WTC11 (cell line): Measurements from ENCODE around the gene FTMT. TPM values are rescaled to one million over a fixed set of nuclear protein-coding genes. Genes with fewer than 3 reads are reported as not detected.

Experiments
- ATAC-seq: fragments of 200-7000 bp; cut with Tn5 transposase; 2 replicates; pipeline ENCODE4 v1.10.0; 2021; ENCODE audit warnings: mild to moderate bottlenecking, moderate library complexity
- CTCF ChIA-PET: fragments of 300-600 bp; sonication (Branson Sonifier 250); formaldehyde crosslinking; loops from one replicate; lab custom pipeline; 2021; ENCODE audit warnings: antibody characterized with exemption; lab: Charles Lee
- POLR2A ChIA-PET: fragments of 350-600 bp; sonication (Branson Sonifier 250); formaldehyde crosslinking; loops from one replicate; lab custom pipeline; 2021; ENCODE audit warnings: antibody characterized with exemption; lab: Charles Lee
- DNase-seq: peaks from one replicate; pipeline ENCODE4 v3.0.0; 2021; ENCODE audit warnings: low spot score
- H3K27ac Mint-ChIP-seq: 2 replicates; pipeline ENCODE4 v1.8.0; 2021; ENCODE audit warnings: mixed read lengths
- H3K27me3 Mint-ChIP-seq: 2 replicates; pipeline ENCODE4 v1.8.0; 2021; ENCODE audit warnings: low read depth, mild to moderate bottlenecking, moderate library complexity, mixed read lengths
- H3K36me3 Mint-ChIP-seq: 2 replicates; pipeline ENCODE4 v1.8.0; 2021; ENCODE audit warnings: mixed read lengths
- H3K4me1 Mint-ChIP-seq: 2 replicates; pipeline ENCODE4 v1.8.0; 2022; ENCODE audit warnings: mixed read lengths
- H3K4me3 Mint-ChIP-seq: 2 replicates; pipeline ENCODE4 v1.8.0; 2021; ENCODE audit warnings: mild to moderate bottlenecking, moderate library complexity, mixed read lengths
- H3K9me3 Mint-ChIP-seq: 2 replicates; pipeline ENCODE4 v1.8.0; 2021; ENCODE audit warnings: mixed read lengths
- ARID4B ChIP-seq: sonication (generic); formaldehyde crosslinking; IDR thresholded peaks from 2 replicates; pipeline ENCODE4 v1.8.0; 2023; ENCODE audit warnings: missing genetic modification reagents, mild to moderate bottlenecking, borderline replicate concordance
- ATF6 ChIP-seq: sonication (generic); formaldehyde crosslinking; IDR thresholded peaks from 2 replicates; pipeline ENCODE4 v1.8.1; 2023; ENCODE audit warnings: mild to moderate bottlenecking, missing genetic modification reagents
- CTCF ChIP-seq: fragments of 200-600 bp; IDR thresholded peaks from 2 replicates; pipeline ENCODE4 v1.8.0; 2022; ENCODE audit warnings: antibody characterized with exemption
- ETV6 ChIP-seq: sonication (generic); formaldehyde crosslinking; IDR thresholded peaks from 2 replicates; pipeline ENCODE4 v1.8.1; 2022; ENCODE audit warnings: mild to moderate bottlenecking, missing genetic modification reagents
- FOXK1 ChIP-seq: sonication (generic); formaldehyde crosslinking; IDR thresholded peaks from 2 replicates; pipeline ENCODE4 v1.8.0; 2022; ENCODE audit warnings: mild to moderate bottlenecking, moderate library complexity, missing genetic modification reagents
- GRHL2 ChIP-seq: fragments of 250-450 bp; sonication (Bioruptor Pico); IDR thresholded peaks from 2 replicates; pipeline ENCODE4 v1.8.0; 2022; ENCODE audit warnings: mild to moderate bottlenecking, moderate library complexity; ENCODE audit not compliant: insufficient replicate concordance, severe bottlenecking
- GTF2I ChIP-seq: fragments of 250-450 bp; sonication (Bioruptor Pico); conservative IDR thresholded peaks from 2 replicates; pipeline ENCODE4 v1.4.0; 2021; ENCODE audit warnings: mild to moderate bottlenecking
- JUN ChIP-seq: sonication (generic); formaldehyde crosslinking; IDR thresholded peaks from 2 replicates; pipeline ENCODE4 v1.8.0; 2023; ENCODE audit warnings: mild to moderate bottlenecking, missing genetic modification reagents
- NFE2L1 ChIP-seq: sonication (generic); formaldehyde crosslinking; IDR thresholded peaks from 2 replicates; pipeline ENCODE4 v1.8.1; 2023; ENCODE audit warnings: missing genetic modification reagents
- NR2C2 ChIP-seq: sonication (generic); formaldehyde crosslinking; IDR thresholded peaks from 2 replicates; pipeline ENCODE4 v1.8.0; 2022; ENCODE audit warnings: mild to moderate bottlenecking, missing genetic modification reagents
- OVOL2 ChIP-seq: fragments of 250-450 bp; sonication (Bioruptor Pico); IDR thresholded peaks from 2 replicates; pipeline ENCODE4 v1.9.0; 2021; ENCODE audit warnings: mild to moderate bottlenecking, borderline replicate concordance
- SOX15 ChIP-seq: fragments of 250-450 bp; sonication (Bioruptor Pico); IDR thresholded peaks from 2 replicates; pipeline ENCODE4 v1.9.0; 2021; ENCODE audit warnings: mild to moderate bottlenecking
- TCF7 ChIP-seq: sonication (generic); formaldehyde crosslinking; IDR thresholded peaks from 2 replicates; pipeline ENCODE4 v1.8.0; 2022; ENCODE audit warnings: mild to moderate bottlenecking, low read depth, missing genetic modification reagents, moderate library complexity
- ZMAT4 ChIP-seq: fragments of 250-450 bp; sonication (Bioruptor Pico); IDR thresholded peaks from 2 replicates; pipeline ENCODE4 v1.9.0; 2021; ENCODE audit warnings: mild to moderate bottlenecking
- ZNF232 ChIP-seq: sonication (generic); formaldehyde crosslinking; IDR thresholded peaks from 2 replicates; pipeline ENCODE4 v1.8.0; 2022; ENCODE audit warnings: mild to moderate bottlenecking, missing genetic modification reagents
- ZNF263 ChIP-seq: sonication (generic); formaldehyde crosslinking; IDR thresholded peaks from 2 replicates; pipeline ENCODE4 v1.8.1; 2022; ENCODE audit warnings: low read depth, mild to moderate bottlenecking, moderate library complexity, missing genetic modification reagents
- ZNF416 ChIP-seq: fragments of 250-450 bp; sonication (Bioruptor Pico); IDR thresholded peaks from 2 replicates; pipeline ENCODE4 v1.9.0; 2021; ENCODE audit warnings: mild to moderate bottlenecking, inconsistent platforms
- total RNA-seq: library from RNA; stranded (reverse); gene quantifications from 3 replicates; pipeline ENCODE4 v1.2.3, GENCODE V29; 2021
- TF ChIP-seq, protein P1 (sequence below): sonication (generic); formaldehyde crosslinking; IDR thresholded peaks from 2 replicates; pipeline ENCODE4 v1.8.1; 2023; ENCODE audit warnings: mild to moderate bottlenecking, missing genetic modification reagents
- TF ChIP-seq, protein P2 (sequence below): sonication (generic); formaldehyde crosslinking; conservative IDR thresholded peaks from 2 replicates; pipeline ENCODE4 v1.8.1; 2023; ENCODE audit warnings: mild to moderate bottlenecking, low read depth, missing genetic modification reagents, moderate library complexity

Gene FTMT
- total RNA-seq, 1 experiment from 2014 or later = not detected

DNA sequence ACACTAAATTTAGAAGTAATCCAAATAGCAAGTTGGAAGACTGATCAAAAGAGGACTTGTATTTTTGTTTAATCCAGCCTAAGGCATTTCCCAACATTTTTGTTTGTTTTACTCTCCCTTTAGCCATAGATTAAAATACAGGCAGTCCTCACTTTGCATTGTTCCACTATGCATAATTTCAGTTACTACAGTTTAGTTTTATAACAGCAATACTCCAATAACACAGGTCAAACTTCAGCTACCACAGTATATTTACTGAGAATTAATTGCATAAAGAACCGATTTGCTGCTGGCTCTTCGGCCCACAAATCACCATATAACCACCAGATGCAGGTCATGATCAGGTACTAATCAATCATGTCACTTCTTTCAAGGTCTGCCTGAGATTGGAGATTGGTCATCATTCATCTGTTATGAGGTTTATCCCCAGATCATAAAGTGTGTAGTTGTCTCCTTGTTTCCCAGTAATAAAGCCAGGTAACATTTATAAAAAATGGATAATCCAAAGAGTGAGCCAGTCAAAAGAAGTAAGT, 12.1 kb downstream of the FTMT start (continued):
- TF ChIP-seq, protein P1, sequence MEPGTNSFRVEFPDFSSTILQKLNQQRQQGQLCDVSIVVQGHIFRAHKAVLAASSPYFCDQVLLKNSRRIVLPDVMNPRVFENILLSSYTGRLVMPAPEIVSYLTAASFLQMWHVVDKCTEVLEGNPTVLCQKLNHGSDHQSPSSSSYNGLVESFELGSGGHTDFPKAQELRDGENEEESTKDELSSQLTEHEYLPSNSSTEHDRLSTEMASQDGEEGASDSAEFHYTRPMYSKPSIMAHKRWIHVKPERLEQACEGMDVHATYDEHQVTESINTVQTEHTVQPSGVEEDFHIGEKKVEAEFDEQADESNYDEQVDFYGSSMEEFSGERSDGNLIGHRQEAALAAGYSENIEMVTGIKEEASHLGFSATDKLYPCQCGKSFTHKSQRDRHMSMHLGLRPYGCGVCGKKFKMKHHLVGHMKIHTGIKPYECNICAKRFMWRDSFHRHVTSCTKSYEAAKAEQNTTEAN (CRISPR knock-in tag) = no peak
- no peak for TF ChIP-seq ZNF263 (CRISPR knock-in tag)
- TF ChIP-seq, protein P2, sequence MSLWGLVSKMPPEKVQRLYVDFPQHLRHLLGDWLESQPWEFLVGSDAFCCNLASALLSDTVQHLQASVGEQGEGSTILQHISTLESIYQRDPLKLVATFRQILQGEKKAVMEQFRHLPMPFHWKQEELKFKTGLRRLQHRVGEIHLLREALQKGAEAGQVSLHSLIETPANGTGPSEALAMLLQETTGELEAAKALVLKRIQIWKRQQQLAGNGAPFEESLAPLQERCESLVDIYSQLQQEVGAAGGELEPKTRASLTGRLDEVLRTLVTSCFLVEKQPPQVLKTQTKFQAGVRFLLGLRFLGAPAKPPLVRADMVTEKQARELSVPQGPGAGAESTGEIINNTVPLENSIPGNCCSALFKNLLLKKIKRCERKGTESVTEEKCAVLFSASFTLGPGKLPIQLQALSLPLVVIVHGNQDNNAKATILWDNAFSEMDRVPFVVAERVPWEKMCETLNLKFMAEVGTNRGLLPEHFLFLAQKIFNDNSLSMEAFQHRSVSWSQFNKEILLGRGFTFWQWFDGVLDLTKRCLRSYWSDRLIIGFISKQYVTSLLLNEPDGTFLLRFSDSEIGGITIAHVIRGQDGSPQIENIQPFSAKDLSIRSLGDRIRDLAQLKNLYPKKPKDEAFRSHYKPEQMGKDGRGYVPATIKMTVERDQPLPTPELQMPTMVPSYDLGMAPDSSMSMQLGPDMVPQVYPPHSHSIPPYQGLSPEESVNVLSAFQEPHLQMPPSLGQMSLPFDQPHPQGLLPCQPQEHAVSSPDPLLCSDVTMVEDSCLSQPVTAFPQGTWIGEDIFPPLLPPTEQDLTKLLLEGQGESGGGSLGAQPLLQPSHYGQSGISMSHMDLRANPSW (CRISPR knock-in tag) = no peak
- no peak for TF ChIP-seq NR2C2 (CRISPR knock-in tag)
- TF ChIP-seq ZNF232 (CRISPR knock-in tag) = no peak
- TF ChIP-seq GTF2I (CRISPR knock-in tag) = no peak

DNA sequence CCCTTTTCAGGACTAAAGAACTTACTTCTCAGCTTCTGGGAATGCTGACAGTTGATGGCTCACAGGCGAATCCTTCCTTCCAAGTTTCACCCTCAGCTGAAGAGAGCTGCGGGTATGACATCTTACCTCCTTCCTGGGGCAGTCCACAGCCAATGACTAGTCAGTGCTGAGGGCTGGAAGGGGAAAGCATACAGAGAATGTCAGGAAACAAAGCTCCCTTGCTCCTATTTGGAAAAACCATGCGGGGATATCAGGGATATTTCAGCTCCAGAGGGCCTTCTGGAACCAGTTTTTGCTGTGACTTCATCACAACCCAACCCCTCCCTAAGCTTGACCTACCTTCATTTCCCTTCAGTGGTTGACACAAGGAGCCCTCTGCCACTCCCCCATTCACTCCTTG, 15.7 kb downstream of the FTMT start:
- TF ChIP-seq ZNF416 (CRISPR knock-in tag) (no peak), ZMAT4 (CRISPR knock-in tag) (no peak), JUN (CRISPR knock-in tag) (no peak), TCF7 (CRISPR knock-in tag) (no peak), CTCF (no peak), SOX15 (no peak), FOXK1 (no peak)
- DNase-seq (no peak), ATAC-seq (peak; percentile 51)
- Mint-ChIP-seq H3K36me3 (no peaks in the 10 kb centered on the region), H3K4me1 (no peaks in the 10 kb centered on the region), H3K27me3 (no peaks in the 10 kb centered on the region), H3K4me3 (no peak overlapping the region), H3K9me3 (no peaks in the 10 kb centered on the region), H3K27ac (no peak overlapping the region)
- POLR2A ChIA-PET = no interaction called here
- CTCF ChIA-PET = interaction anchor here (0.6 kb wide), 1 partner anchor 1211 kb away, joined by 4 read pairs; no protein-coding TSS in a partner anchor

- Mint-ChIP-seq H3K36me3 (no peaks in the 10 kb centered on the region), H3K4me1 (no peaks in the 10 kb centered on the region), H3K4me3 (no peak overlapping the region), H3K27ac (no peak overlapping the region)
- CTCF ChIA-PET = no interaction called here
- no peak for ATAC-seq
- TF ChIP-seq ATF6 = no peak
- TF ChIP-seq NFE2L1 = no peak
- TF ChIP-seq GRHL2 (CRISPR knock-in tag) = no peak
- no peak for TF ChIP-seq ARID4B (CRISPR knock-in tag)
- no peak for TF ChIP-seq OVOL2 (CRISPR knock-in tag)
- no peak for TF ChIP-seq ETV6 (CRISPR knock-in tag)
- TF ChIP-seq, all 79 proteins: peak for 0
- H3K27me3 Mint-ChIP-seq = no peaks in the 10 kb centered on the region
- POLR2A ChIA-PET = no interaction called here
- no peaks in the 10 kb centered on the region for H3K9me3 Mint-ChIP-seq
- DNase-seq = no peak
Observed at GRCh38 chr5:121870489-121870888, 18.8 kb downstream of the FTMT start.
